Mucosa of descending colon (tissue), 3 donors: Measurements from ENCODE around the gene TTC13. TPM values are rescaled to one million over a fixed set of nuclear protein-coding genes. Genes with fewer than 3 reads are reported as not detected.
A peak's percentile ranks its signal among the peaks of the same experiment; 100 is the strongest.

Experiments used
- ATAC-seq: fragments of 200-7000 bp; cut with Tn5 transposase; one replicate; pipeline ENCODE4 v1.9.1; 2020; ENCODE audit warnings: mild to moderate bottlenecking, moderate library complexity
- DNase-seq, 3 donors: peaks; one replicate each; pipeline ENCODE4 v3.0.0-alpha.2; 2020
- H3K36me3 ChIP-seq: fragments of 200-600 bp; one replicate; pipeline ENCODE4 v1.8.0; 2021; ENCODE audit warnings: low read depth, mild to moderate bottlenecking
- H3K4me1 ChIP-seq: fragments of 200-600 bp; one replicate; pipeline ENCODE4 v1.8.0; 2021; ENCODE audit warnings: low read depth, mild to moderate bottlenecking
- H3K4me3 ChIP-seq: fragments of 200-600 bp; one replicate; pipeline ENCODE4 v1.8.0; 2021; ENCODE audit warnings: mild to moderate bottlenecking
- H3K9me3 ChIP-seq: fragments of 200-600 bp; one replicate; pipeline ENCODE4 v1.8.0; 2021; ENCODE audit warnings: mild to moderate bottlenecking
- intact Hi-C, 2 donors: fragments of 100-400 bp; cut with DNase I in 1 of 2; cut with micrococcal nuclease in 1 of 2; formaldehyde crosslinking; loops; one replicate each; pipeline versions ENCODE4 v1.11.0 to v1.11.1; 2022; cut with DNase I, micrococcal nuclease
- total RNA-seq, 3 donors: library from RNA; stranded (reverse); fragmentation: NEBNext Ultra II Directional in 2 of 3; extraction: Animal tissue kit (Norgen Biotek cat#: 25700) in 2 of 3; gene quantifications; one replicate each; pipeline versions ENCODE4 v1.2.1 to v1.2.4, GENCODE V29; 2021 to 2023
- TF ChIP-seq, protein P1 (sequence below): fragments of 200-600 bp; IDR thresholded peaks from one replicate; pipeline ENCODE4 v1.8.0; 2022; ENCODE audit warnings: antibody characterized with exemption, mild to moderate bottlenecking
- donor health status: DM: no; HTN: no; CAD: no; lungs with moderate emphysema.
- donor health status: DM: no; HTN: no; CAD: no.
- donor health status: DM: no; HTN: yes; CAD: no.

Gene TTC13
- total RNA-seq, 3 donors from 2014 or later, result 24.0 to 39.7 (median 28.4) TPM

- TF ChIP-seq, protein P1, sequence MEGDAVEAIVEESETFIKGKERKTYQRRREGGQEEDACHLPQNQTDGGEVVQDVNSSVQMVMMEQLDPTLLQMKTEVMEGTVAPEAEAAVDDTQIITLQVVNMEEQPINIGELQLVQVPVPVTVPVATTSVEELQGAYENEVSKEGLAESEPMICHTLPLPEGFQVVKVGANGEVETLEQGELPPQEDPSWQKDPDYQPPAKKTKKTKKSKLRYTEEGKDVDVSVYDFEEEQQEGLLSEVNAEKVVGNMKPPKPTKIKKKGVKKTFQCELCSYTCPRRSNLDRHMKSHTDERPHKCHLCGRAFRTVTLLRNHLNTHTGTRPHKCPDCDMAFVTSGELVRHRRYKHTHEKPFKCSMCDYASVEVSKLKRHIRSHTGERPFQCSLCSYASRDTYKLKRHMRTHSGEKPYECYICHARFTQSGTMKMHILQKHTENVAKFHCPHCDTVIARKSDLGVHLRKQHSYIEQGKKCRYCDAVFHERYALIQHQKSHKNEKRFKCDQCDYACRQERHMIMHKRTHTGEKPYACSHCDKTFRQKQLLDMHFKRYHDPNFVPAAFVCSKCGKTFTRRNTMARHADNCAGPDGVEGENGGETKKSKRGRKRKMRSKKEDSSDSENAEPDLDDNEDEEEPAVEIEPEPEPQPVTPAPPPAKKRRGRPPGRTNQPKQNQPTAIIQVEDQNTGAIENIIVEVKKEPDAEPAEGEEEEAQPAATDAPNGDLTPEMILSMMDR, result no peak
- ATAC-seq (no peak), DNase-seq (no peak)
- H3K9me3 ChIP-seq, result no peaks in the 10 kb centered on the region
- H3K4me1 ChIP-seq, result peaks cover 12% of the 10 kb centered on the region
- intact Hi-C loops, result no loop called here
- H3K36me3 ChIP-seq, result no peaks in the 10 kb centered on the region
- no peak overlapping the region for H3K4me3 ChIP-seq
Measured at GRCh38 chr1:230943048-230943593, 35.5 kb downstream of the TTC13 start.

DNA sequence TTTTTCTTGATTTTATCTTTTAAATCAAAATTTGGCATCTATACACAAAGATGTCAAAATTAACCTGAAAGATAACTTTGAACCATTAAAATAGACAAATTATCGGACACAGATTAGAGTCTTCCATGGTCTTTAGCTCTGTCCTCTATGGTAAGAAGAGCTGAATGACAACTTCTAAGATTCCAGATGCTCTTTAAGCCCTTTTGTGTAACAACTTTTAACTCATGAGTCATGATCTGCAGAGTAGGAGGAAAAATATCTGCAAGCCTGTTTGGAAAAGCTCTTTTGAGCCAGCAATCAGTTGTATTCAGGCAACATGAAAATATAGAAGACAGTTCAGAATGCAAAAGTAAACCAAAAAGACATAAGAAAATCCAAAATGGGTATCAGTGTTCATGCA lies 37.8 kb downstream of the TTC13 start:
- TF ChIP-seq, protein P1, result no peak
- H3K4me3 ChIP-seq, result no peak overlapping the region
- H3K36me3 ChIP-seq, result no peaks in the 10 kb centered on the region
- DNase-seq, result no peak
- intact Hi-C loops, result no loop called here
- H3K9me3 ChIP-seq, result no peaks in the 10 kb centered on the region
- ATAC-seq, result no peak
- H3K4me1 ChIP-seq, result peaks cover 12% of the 10 kb centered on the region

- ATAC-seq (no peak), DNase-seq (no peak)
- Histone ChIP-seq H3K9me3 (no peaks in the 10 kb centered on the region), H3K4me3 (no peak overlapping the region), H3K36me3 (no peaks in the 10 kb centered on the region), H3K4me1 (peaks cover 12% of the 10 kb centered on the region)
- TF ChIP-seq, protein P1, result no peak
- intact Hi-C loops, result no loop called here
Measured at GRCh38 chr1:230939806-230940489, 38.7 kb downstream of the TTC13 start.

GRCh38 chr1:230938924-230939368 lies 39.7 kb downstream of the TTC13 start:
- ATAC-seq, result peak; percentile 81
- intact Hi-C loops, result no loop called here
- TF ChIP-seq, protein P1, result no peak

DNA sequence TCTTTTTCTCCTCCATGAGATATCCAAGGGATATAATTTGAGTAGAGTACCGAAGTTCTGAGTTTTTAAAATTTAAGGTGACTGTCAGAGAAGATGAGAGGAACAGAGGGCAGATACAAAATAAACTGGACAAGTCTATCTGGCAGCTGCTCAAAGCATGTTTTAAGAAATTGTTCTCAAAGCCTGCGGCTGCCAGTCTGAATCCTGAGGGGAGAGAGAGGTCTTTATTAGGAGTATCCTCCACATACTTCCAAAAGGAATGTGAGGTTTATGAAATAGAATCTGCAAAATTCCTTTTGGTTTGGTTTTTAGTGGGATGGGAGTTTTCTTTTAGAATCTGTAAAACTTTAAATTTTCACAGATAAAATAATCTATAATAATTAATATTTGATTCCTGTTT lies 41.3 kb downstream of the TTC13 start:
- ATAC-seq (no peak), DNase-seq (no peak)
- Histone ChIP-seq H3K4me3 (no peak overlapping the region), H3K9me3 (no peaks in the 10 kb centered on the region), H3K36me3 (no peaks in the 10 kb centered on the region), H3K4me1 (peaks cover 12% of the 10 kb centered on the region)
- intact Hi-C loops, result no loop called here
- TF ChIP-seq, protein P1, result no peak

More at GRCh38 chr1:230938924-230939368, 39.7 kb downstream of the TTC13 start:
- H3K4me3 ChIP-seq, result no peak overlapping the region
- H3K9me3 ChIP-seq, result no peaks in the 10 kb centered on the region
- DNase-seq, result peak in 1 of 3 donors; percentile 37
- H3K4me1 ChIP-seq, result peaks cover 12% of the 10 kb centered on the region
- no peaks in the 10 kb centered on the region for H3K36me3 ChIP-seq
